Nephron (organoid): ENCODE results near the gene RUFY2.
"Not testable (repeated sequence)": the region's sequence is repeated elsewhere in the genome, so short reads cannot be mapped to it uniquely, and the experiment has no call there.

Experiments used
- H3K27ac Mint-ChIP-seq, 3 experiments: 2 replicates each; pipeline ENCODE4 v1.8.0; 2020; ENCODE audit warnings: mixed read lengths in 3 of 3, mild to moderate bottlenecking in 2 of 3, moderate library complexity in 1 of 3
- H3K27me3 Mint-ChIP-seq: 2 replicates; pipeline ENCODE4 v1.8.0; 2021; ENCODE audit warnings: low read depth, mild to moderate bottlenecking, moderate library complexity, mixed read lengths
- H3K36me3 Mint-ChIP-seq: 2 replicates; pipeline ENCODE4 v1.8.0; 2020; ENCODE audit warnings: low read depth, mixed read lengths
- H3K4me1 Mint-ChIP-seq: 2 replicates; pipeline ENCODE4 v1.8.0; 2020; ENCODE audit warnings: mixed read lengths
- H3K4me3 Mint-ChIP-seq, 3 experiments: 2 replicates each; pipeline ENCODE4 v1.8.0; 2020; ENCODE audit warnings: mild to moderate bottlenecking in 3 of 3, mixed read lengths in 3 of 3, moderate library complexity in 2 of 3
- H3K9me3 Mint-ChIP-seq: 2 replicates; pipeline ENCODE4 v1.8.0; 2020; ENCODE audit warnings: mixed read lengths
- CTCF ChIP-seq, 3 experiments: fragments of 200-600 bp; sonication (generic); IDR thresholded peaks; one replicate each; pipeline ENCODE4 v1.5.0; 2021; ENCODE audit warnings: antibody characterized with exemption in 3 of 3; ENCODE audit not compliant: unreplicated experiment in 3 of 3

Gene RUFY2

GRCh38 chr10:68406815-68407548 lies at the start of gene RUFY2:
TSS of gene RUFY2 (minus strand) at chr10:68407277. CDS start at chr10:68407189, 88 bp downstream.
- peak within 1 kb of the TSS; percentile 92 to 95 (median 93) for H3K4me3 Mint-ChIP-seq
- H3K27me3 Mint-ChIP-seq, result no peaks in the 10 kb centered on the region
- TF ChIP-seq CTCF (IDR thresholded peaks at IDR 0.05; ENCODE audit: unreplicated experiment in 3 of 3), result peak; percentile 59 to 78 (median 61)
- no peaks in the 10 kb centered on the region for H3K36me3 Mint-ChIP-seq
- peaks cover 18% of the 10 kb centered on the region for H3K4me1 Mint-ChIP-seq
- H3K27ac Mint-ChIP-seq, result peak within 1 kb of the TSS; percentile 90 to 99 (median 97)
- no peaks in the 10 kb centered on the region for H3K9me3 Mint-ChIP-seq

- not testable (repeated sequence) for H3K4me3 Mint-ChIP-seq, H3K27ac Mint-ChIP-seq, H3K27me3 Mint-ChIP-seq, H3K9me3 Mint-ChIP-seq, H3K4me1 Mint-ChIP-seq
- H3K36me3 Mint-ChIP-seq, result peaks cover 35% of the 10 kb centered on the region
Observed at GRCh38 chr10:68449698-68450097, 42.6 kb upstream of the RUFY2 start.

- Mint-ChIP-seq H3K27ac (no peak overlapping the region), H3K27me3 (no peaks in the 10 kb centered on the region), H3K9me3 (no peaks in the 10 kb centered on the region), H3K36me3 (peaks cover 34% of the 10 kb centered on the region), H3K4me3 (no peak overlapping the region), H3K4me1 (peaks cover 5% of the 10 kb centered on the region)
- no peak for TF ChIP-seq CTCF (IDR thresholded peaks at IDR 0.05; ENCODE audit: unreplicated experiment in 3 of 3)
Observed at GRCh38 chr10:68446179-68446578, 39.1 kb upstream of the RUFY2 start.

- no peak for TF ChIP-seq CTCF (IDR thresholded peaks at IDR 0.05; ENCODE audit: unreplicated experiment in 3 of 3)
- Mint-ChIP-seq H3K9me3 (no peaks in the 10 kb centered on the region), H3K27ac (no peak overlapping the region), H3K27me3 (no peaks in the 10 kb centered on the region), H3K36me3 (peaks cover 26% of the 10 kb centered on the region), H3K4me3 (no peak overlapping the region), H3K4me1 (peaks cover 5% of the 10 kb centered on the region)
Observed at GRCh38 chr10:68442971-68443370, 35.9 kb upstream of the RUFY2 start.

- Mint-ChIP-seq H3K4me1 (peaks cover 5% of the 10 kb centered on the region), H3K4me3 (no peak overlapping the region), H3K9me3 (no peaks in the 10 kb centered on the region), H3K27me3 (no peaks in the 10 kb centered on the region), H3K27ac (no peak overlapping the region), H3K36me3 (peaks cover 20% of the 10 kb centered on the region)
- no peak for TF ChIP-seq CTCF (IDR thresholded peaks at IDR 0.05; ENCODE audit: unreplicated experiment in 3 of 3)
Observed at GRCh38 chr10:68440898-68441297, 33.8 kb upstream of the RUFY2 start.

- Mint-ChIP-seq H3K27me3 (no peaks in the 10 kb centered on the region), H3K4me1 (no peaks in the 10 kb centered on the region), H3K27ac (no peak overlapping the region), H3K4me3 (no peak overlapping the region), H3K36me3 (peaks cover 16% of the 10 kb centered on the region), H3K9me3 (no peaks in the 10 kb centered on the region)
- no peak for TF ChIP-seq CTCF (IDR thresholded peaks at IDR 0.05; ENCODE audit: unreplicated experiment in 3 of 3)
Observed at GRCh38 chr10:68435803-68436202, 28.7 kb upstream of the RUFY2 start.
